Kidney epithelial cell (primary cell): ENCODE results near the gene PKP4. TPM values are rescaled to one million over a fixed set of nuclear protein-coding genes. Genes with fewer than 3 reads are reported as not detected.

Experiments
- DNase-seq: peaks from one replicate; pipeline ENCODE4 v3.0.0-alpha.2; 2010; ENCODE audit warnings: low read depth
- H3K27me3 ChIP-seq: 2 replicates; pipeline ENCODE4 v1.6.0; 2011; ENCODE audit warnings: low read length; ENCODE audit not compliant: control insufficient read depth, insufficient read depth
- H3K36me3 ChIP-seq: 2 replicates; pipeline ENCODE4 v1.5.1; 2011; ENCODE audit warnings: low read length; ENCODE audit not compliant: control insufficient read depth, insufficient read depth
- H3K4me3 ChIP-seq: 2 replicates; pipeline ENCODE4 v1.5.1; 2011; ENCODE audit warnings: low read depth, mild to moderate bottlenecking, control low read depth, low read length
- total RNA-seq: library from RNA; depleted of rRNA; stranded (reverse); fragments of >200 nt; gene quantifications from 2 replicates; pipeline ENCODE4 v1.2.3, GENCODE V29; 2015
- TF ChIP-seq, protein P1 (sequence below): IDR thresholded peaks from 2 replicates; pipeline ENCODE4 v1.5.1; 2011; ENCODE audit warnings: mild to moderate bottlenecking, moderate library complexity, low read length, control low read depth, inconsistent platforms; ENCODE audit not compliant: insufficient read depth, poor library complexity, severe bottlenecking

Gene PKP4
- total RNA-seq, 1 donor from 2014 or later, result 29.4 TPM

GRCh38 chr2:158458617-158458920 lies 1.8 kb downstream of the PKP4 start:
- peak overlapping the region; percentile 97 for H3K4me3 ChIP-seq
- no peak for DNase-seq
- TF ChIP-seq, protein P1, sequence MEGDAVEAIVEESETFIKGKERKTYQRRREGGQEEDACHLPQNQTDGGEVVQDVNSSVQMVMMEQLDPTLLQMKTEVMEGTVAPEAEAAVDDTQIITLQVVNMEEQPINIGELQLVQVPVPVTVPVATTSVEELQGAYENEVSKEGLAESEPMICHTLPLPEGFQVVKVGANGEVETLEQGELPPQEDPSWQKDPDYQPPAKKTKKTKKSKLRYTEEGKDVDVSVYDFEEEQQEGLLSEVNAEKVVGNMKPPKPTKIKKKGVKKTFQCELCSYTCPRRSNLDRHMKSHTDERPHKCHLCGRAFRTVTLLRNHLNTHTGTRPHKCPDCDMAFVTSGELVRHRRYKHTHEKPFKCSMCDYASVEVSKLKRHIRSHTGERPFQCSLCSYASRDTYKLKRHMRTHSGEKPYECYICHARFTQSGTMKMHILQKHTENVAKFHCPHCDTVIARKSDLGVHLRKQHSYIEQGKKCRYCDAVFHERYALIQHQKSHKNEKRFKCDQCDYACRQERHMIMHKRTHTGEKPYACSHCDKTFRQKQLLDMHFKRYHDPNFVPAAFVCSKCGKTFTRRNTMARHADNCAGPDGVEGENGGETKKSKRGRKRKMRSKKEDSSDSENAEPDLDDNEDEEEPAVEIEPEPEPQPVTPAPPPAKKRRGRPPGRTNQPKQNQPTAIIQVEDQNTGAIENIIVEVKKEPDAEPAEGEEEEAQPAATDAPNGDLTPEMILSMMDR, result no peak
- H3K36me3 ChIP-seq, result no peaks in the 10 kb centered on the region
- no peaks in the 10 kb centered on the region for H3K27me3 ChIP-seq

GRCh38 chr2:158459161-158460003 lies 2.6 kb downstream of the PKP4 start:
- Histone ChIP-seq H3K4me3 (peak overlapping the region; percentile 97), H3K36me3 (no peaks in the 10 kb centered on the region), H3K27me3 (no peaks in the 10 kb centered on the region)
- TF ChIP-seq, protein P1, result no peak
- no peak for DNase-seq

GRCh38 chr2:158460632-158461297 lies 4.0 kb downstream of the PKP4 start:
- H3K27me3 ChIP-seq, result no peaks in the 10 kb centered on the region
- DNase-seq, result no peak
- TF ChIP-seq, protein P1, result peak; percentile 43

GRCh38 chr2:158463496-158464095 lies 6.8 kb downstream of the PKP4 start:
- no peaks in the 10 kb centered on the region for H3K27me3 ChIP-seq
- TF ChIP-seq, protein P1, result no peak
- H3K4me3 ChIP-seq, result no peak overlapping the region
- H3K36me3 ChIP-seq, result no peaks in the 10 kb centered on the region
- no peak for DNase-seq

More at GRCh38 chr2:158460632-158461297, 4.0 kb downstream of the PKP4 start:
- Histone ChIP-seq H3K36me3 (no peaks in the 10 kb centered on the region), H3K4me3 (no peak overlapping the region)

DNA sequence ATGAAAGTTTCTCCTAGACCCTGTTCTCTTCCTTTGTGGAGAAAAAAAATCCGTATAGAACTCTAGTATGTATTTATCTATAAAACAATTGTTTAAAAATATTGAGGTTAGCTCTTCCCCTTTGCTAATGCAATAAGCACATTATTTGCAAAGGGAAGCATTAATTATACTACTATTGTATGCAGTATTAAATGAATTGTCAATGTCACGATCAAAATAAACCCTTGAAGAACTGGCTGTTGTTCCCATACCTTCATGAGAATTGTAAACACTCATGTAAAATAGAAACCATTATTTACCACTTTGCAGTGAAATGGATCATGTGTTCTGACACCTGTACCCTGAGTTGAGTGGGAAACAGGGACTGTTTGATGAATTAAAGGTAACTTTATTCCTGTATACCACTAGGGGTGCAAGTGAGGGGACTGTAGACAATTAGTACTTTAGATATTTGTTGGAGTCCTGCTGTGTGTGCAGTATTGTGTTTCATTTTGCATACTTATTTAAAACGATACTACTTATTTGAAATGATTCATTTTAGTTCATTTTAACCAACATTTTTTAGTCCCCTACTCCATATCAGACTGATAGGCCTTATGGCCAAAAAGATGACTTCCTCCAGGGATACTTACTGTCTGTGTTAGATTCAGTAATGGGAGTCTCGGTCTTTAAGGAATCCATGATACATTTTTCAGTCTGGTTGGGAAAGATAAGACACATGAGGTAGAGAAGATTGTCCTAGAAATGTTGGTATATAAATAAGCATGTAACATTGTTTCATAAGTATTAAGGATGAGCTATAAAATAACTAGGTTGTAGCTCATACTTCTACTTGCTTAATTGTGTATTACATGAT lies 7.9 kb downstream of the PKP4 start:
- TF ChIP-seq, protein P1, result peak; percentile 42
- DNase-seq, result no peak
- no peak overlapping the region for H3K4me3 ChIP-seq
- no peaks in the 10 kb centered on the region for H3K36me3 ChIP-seq
- H3K27me3 ChIP-seq, result no peaks in the 10 kb centered on the region
